Spleen (tissue), 7 donors: ENCODE results near the gene NMRK2.
A peak's percentile ranks its signal among the peaks of the same experiment; 100 is the strongest.

Experiments
- CTCF ChIP-seq, 11 experiments: fragments of 200-600 bp in 7 of 11; fragments of 450-650 bp in 4 of 11; sonication (generic) in 4 of 11; IDR thresholded peaks in 8 of 11; conservative IDR thresholded peaks in 3 of 11; 1 replicate in 7 of 11; 2 replicates in 4 of 11; pipeline versions ENCODE4 v1.4.0 to v1.8.0; 2016 to 2021; ENCODE audit warnings: antibody characterized with exemption in 11 of 11, inconsistent platforms in 4 of 11, mild to moderate bottlenecking in 1 of 11
- POLR2A ChIP-seq, 3 donors: fragments of 450-650 bp; IDR thresholded peaks; one replicate each; pipeline ENCODE4 v1.5.1; 2017; ENCODE audit warnings: antibody characterized with exemption in 3 of 3, mild to moderate bottlenecking in 1 of 3
- POLR2AphosphoS5 ChIP-seq, 3 donors: sonication (generic); formaldehyde crosslinking; IDR thresholded peaks; one replicate each; pipeline ENCODE4 v1.5.1; 2017; ENCODE audit warnings: antibody characterized with exemption in 3 of 3
- donor health status: DM: no; HTN: no; CAD: no; lungs with moderate emphysema.
- donor health status: DM: no; HTN: no; CAD: no.
- donor health status: DM: no; HTN: no; CAD: no.

- no peak for TF ChIP-seq CTCF (IDR thresholded peaks at IDR 0.05 in 8 of 11, conservative IDR thresholded peaks at IDR 0.05 in 3 of 11)
- no peak for TF ChIP-seq POLR2A (IDR thresholded peaks at IDR 0.05)
- peak; percentile 58 to 82 (median 61) for TF ChIP-seq POLR2AphosphoS5 (IDR thresholded peaks at IDR 0.05)
These were observed 46.9 kb downstream of the NMRK2 start for GRCh38 chr19:3979674-3980352.
